Transverse colon (tissue), 4 donors: ENCODE measurements around the gene OR1I1. TPM values are rescaled to one million over a fixed set of nuclear protein-coding genes. Genes with fewer than 3 reads are reported as not detected.
A peak's percentile ranks its signal among the peaks of the same experiment; 100 is the strongest.

Experiments
- DNase-seq: peaks from one replicate; pipeline ENCODE4 v3.0.0-alpha.2; 2019
- H3K27ac ChIP-seq, 4 donors: fragments of 200-600 bp; sonication (generic); 2 replicates each; pipeline ENCODE4 v1.5.1; 2016 to 2018; ENCODE audit warnings: inconsistent platforms in 4 of 4
- H3K27me3 ChIP-seq: fragments of 200-600 bp; sonication (generic); 2 replicates; pipeline ENCODE4 v1.5.1; 2017; ENCODE audit warnings: inconsistent platforms
- H3K36me3 ChIP-seq, 4 donors: fragments of 200-600 bp; sonication (generic); 2 replicates each; pipeline ENCODE4 v1.5.1; 2017 to 2019; ENCODE audit warnings: inconsistent platforms in 4 of 4
- H3K4me1 ChIP-seq, 4 donors: fragments of 200-600 bp; sonication (generic); 2 replicates each; pipeline ENCODE4 v1.5.1; 2017 to 2020; ENCODE audit warnings: inconsistent platforms in 4 of 4
- H3K4me3 ChIP-seq, 4 donors: fragments of 200-600 bp; sonication (generic); 1 replicate in 1 of 4; 2 replicates in 3 of 4; pipeline versions ENCODE4 v1.5.1 to v1.6.1; 2017 to 2019; ENCODE audit warnings: inconsistent platforms in 4 of 4
- H3K9me3 ChIP-seq, 2 donors: fragments of 200-600 bp; sonication (generic); 2 replicates each; pipeline ENCODE4 v1.5.1; 2017 to 2019; ENCODE audit warnings: inconsistent platforms in 2 of 2
- EP300 ChIP-seq: sonication (generic); formaldehyde crosslinking; IDR thresholded peaks from one replicate; pipeline ENCODE4 v1.6.1; 2017; ENCODE audit warnings: antibody characterized with exemption, low read depth
- POLR2A ChIP-seq: fragments of 450-650 bp; IDR thresholded peaks from one replicate; pipeline ENCODE4 v1.6.1; 2016; ENCODE audit warnings: antibody characterized with exemption, mild to moderate bottlenecking, moderate library complexity
- POLR2AphosphoS5 ChIP-seq, 3 donors: sonication (generic); formaldehyde crosslinking; IDR thresholded peaks; one replicate each; pipeline ENCODE4 v1.6.1; 2016; ENCODE audit warnings: antibody characterized with exemption in 3 of 3
- WGBS, 2 donors: methylation state at CpG; one replicate each; pipeline ENCODE4 v1.1.5; 2018; ENCODE audit warnings: low coverage in 1 of 2; 5-methylcytosine and 5-hydroxymethylcytosine counted together
- in situ Hi-C, 4 donors: fragments of 200-750 bp; cut with MboI; loops; one replicate each; pipeline versions ENCODE4 v1.15.0 to v1.15.1; 2017; ENCODE audit warnings: low sequenced_read_pairs in 3 of 4, low pct_ligation_motif_present in 1 of 4, low pct_unique_long_range_greater_than_20kb in 1 of 4
- intact Hi-C: fragments of 100-400 bp; cut with DNase I; formaldehyde crosslinking; loops from one replicate; pipeline ENCODE4 v1.15.1; 2023; ENCODE audit warnings: low total_unique reads
- total RNA-seq, 4 donors: library from RNA; depleted of rRNA; stranded (reverse); fragments of >200 nt; gene quantifications; one replicate each; pipeline ENCODE4 v1.1.0, GENCODE V29; 2016
- TF ChIP-seq, protein P1 (sequence below), 5 experiments: fragments of 200-600 bp in 3 of 5; fragments of 450-650 bp in 2 of 5; sonication (generic) in 3 of 5; IDR thresholded peaks; 1 replicate in 2 of 5; 2 replicates in 3 of 5; pipeline ENCODE4 v1.5.1; 2016 to 2017; ENCODE audit warnings: antibody characterized with exemption in 5 of 5, inconsistent platforms in 3 of 5, mild to moderate bottlenecking in 2 of 5, moderate library complexity in 1 of 5

The OR1I1 gene
- total RNA-seq, 4 donors from 2014 or later, result not detected

- Histone ChIP-seq H3K36me3 (no peaks in the 10 kb centered on the region), H3K4me1 (peaks cover 0 to 23% (median 0%) of the 10 kb centered on the region in 4 donors), H3K27ac (peak within 1 kb of the TSS; percentile 88 to 98 (median 93)), H3K9me3 (peaks cover 0 to 8% of the 10 kb centered on the region in 2 donors), H3K4me3 (peak within 1 kb of the TSS; percentile 59 to 82 (median 78)), H3K27me3 (peaks cover 30% of the 10 kb centered on the region)
- in situ Hi-C loops (no loop called here), intact Hi-C loops (no loop called here)
- TF ChIP-seq POLR2A (no peak), POLR2AphosphoS5 (IDR thresholded peaks at IDR 0.05) (peak in 2 of 3 donors; percentile 13 to 32), EP300 (no peak)
- WGBS, 2 donors, result 3% methylated on average over 66 of the region's 78 CpGs; no CpG with 5 or more reads in 1 of the 2 donors
- DNase-seq, result no peak
Observed at GRCh38 chr19:15107061-15108010, 25.3 kb downstream of the OR1I1 start, which contains the start of gene SYDE1. SYDE1 (plus strand) TSS chr19:15107401; CDS start chr19:15107434, 33 bp downstream.

DNA sequence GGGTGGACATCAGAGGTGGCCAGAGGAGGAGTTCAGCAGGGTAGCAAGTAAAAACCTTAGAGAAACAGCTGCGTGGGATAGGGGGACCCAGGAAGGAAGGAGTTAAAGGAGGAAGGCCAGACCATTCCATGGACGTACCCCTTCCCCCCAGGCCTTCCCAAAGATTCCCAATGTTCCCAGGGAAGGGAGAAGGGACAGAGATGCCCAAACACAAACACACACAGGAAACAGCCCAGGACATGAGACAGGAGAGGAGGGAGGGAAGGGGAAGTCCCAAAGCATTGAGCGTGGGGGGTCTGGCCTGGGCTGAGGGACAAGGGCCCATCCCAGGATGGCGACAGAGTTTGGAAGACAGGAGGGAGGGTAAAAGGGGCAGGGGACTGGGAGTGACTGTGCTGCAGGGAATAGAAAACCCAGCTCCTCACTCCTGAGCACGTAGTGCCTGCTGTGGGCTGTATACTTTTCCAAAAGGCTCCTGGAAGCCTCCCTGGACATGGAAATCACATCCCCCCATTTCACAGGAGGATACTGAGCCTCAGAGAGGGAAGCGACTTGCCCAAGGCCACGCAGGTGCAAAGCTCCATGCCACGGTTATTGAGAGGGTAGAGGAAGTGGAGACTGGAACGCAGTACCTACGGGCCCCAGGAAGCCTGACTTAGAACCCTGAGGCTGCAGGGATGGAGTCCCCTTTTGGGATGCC lies 26.3 kb downstream of the OR1I1 start:
- peaks cover 0 to 4% of the 10 kb centered on the region in 2 donors for H3K9me3 ChIP-seq
- H3K36me3 ChIP-seq, result no peaks in the 10 kb centered on the region
- H3K27ac ChIP-seq, result peak overlapping the region; percentile 88 to 98 (median 93)
- intact Hi-C loops, result no loop called here
- peaks cover 30% of the 10 kb centered on the region for H3K27me3 ChIP-seq
- TF ChIP-seq POLR2A, result no peak
- no peak for TF ChIP-seq POLR2AphosphoS5 (IDR thresholded peaks at IDR 0.05)
- H3K4me3 ChIP-seq, result peak overlapping the region; percentile 59 to 82 (median 78)
- DNase-seq, result no peak
- peaks cover 0 to 23% (median 0%) of the 10 kb centered on the region in 4 donors for H3K4me1 ChIP-seq
- 7 to 27% methylated on average over 3 to 10 of the region's 10 CpGs for whole genome bisulfite sequencing, 2 donors
- in situ Hi-C loops, result no loop called here

DNA sequence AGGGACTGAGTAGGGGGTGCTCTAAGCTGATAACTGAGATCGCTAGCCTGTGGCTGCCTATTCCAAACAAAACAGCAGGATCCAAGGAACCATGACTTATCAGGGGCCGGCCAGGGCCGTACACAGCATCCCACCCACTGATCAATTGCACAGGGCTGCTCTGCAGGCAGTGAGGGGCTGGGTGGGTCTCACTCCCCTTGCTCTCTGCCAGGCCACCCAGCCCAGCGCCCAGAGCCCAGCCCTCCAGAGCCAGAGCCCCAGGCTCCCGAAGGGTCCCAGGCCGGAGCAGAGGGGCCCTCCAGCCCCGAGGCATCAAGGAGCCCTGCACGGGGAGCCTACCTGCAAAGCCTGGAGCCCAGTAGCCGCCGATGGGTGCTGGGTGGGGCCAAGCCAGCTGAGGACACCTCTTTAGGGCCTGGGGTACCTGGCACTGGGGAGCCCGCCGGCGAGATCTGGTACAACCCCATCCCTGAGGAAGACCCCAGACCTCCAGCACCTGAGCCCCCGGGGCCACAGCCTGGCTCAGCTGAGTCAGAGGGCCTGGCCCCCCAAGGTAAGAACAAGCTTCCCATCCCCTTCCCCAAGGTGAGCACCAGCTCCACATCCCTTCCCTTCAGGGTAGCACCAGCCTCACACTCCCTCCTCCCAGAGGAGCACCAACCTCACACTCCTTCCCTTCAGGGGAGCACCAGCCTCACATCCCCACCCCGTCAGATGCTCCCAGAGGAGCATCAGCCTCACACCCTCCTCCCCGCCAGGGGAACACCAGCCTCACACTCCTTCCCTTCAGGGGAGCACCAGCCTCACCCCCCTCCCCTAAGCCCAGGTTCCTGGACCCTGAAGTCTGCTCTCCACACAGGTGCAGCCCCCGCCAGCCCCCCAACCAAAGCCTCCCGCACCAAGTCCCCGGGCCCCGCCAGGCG lies 27.1 kb downstream of the OR1I1 start:
- Histone ChIP-seq H3K36me3 (no peaks in the 10 kb centered on the region), H3K27me3 (peaks cover 30% of the 10 kb centered on the region), H3K27ac (peak overlapping the region; percentile 88 to 98 (median 93)), H3K4me3 (no peak overlapping the region), H3K4me1 (peaks cover 0 to 23% (median 0%) of the 10 kb centered on the region in 4 donors), H3K9me3 (peaks cover 0 to 4% of the 10 kb centered on the region in 2 donors)
- no peak for TF ChIP-seq POLR2AphosphoS5 (IDR thresholded peaks at IDR 0.05)
- TF ChIP-seq EP300, result no peak
- TF ChIP-seq POLR2A, result no peak
- TF ChIP-seq, protein P1, sequence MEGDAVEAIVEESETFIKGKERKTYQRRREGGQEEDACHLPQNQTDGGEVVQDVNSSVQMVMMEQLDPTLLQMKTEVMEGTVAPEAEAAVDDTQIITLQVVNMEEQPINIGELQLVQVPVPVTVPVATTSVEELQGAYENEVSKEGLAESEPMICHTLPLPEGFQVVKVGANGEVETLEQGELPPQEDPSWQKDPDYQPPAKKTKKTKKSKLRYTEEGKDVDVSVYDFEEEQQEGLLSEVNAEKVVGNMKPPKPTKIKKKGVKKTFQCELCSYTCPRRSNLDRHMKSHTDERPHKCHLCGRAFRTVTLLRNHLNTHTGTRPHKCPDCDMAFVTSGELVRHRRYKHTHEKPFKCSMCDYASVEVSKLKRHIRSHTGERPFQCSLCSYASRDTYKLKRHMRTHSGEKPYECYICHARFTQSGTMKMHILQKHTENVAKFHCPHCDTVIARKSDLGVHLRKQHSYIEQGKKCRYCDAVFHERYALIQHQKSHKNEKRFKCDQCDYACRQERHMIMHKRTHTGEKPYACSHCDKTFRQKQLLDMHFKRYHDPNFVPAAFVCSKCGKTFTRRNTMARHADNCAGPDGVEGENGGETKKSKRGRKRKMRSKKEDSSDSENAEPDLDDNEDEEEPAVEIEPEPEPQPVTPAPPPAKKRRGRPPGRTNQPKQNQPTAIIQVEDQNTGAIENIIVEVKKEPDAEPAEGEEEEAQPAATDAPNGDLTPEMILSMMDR (IDR thresholded peaks at IDR 0.05), result no peak
- intact Hi-C loops (no loop called here), in situ Hi-C loops (no loop called here)
- DNase-seq, result no peak
- WGBS, 2 donors, result 81% methylated on average over 15 of the region's 21 CpGs; no CpG with 5 or more reads in 1 of the 2 donors

- in situ Hi-C loops, result no loop called here
Observed at GRCh38 chr19:15109768-15110417, 27.9 kb downstream of the OR1I1 start.

More at GRCh38 chr19:15109768-15110417, 27.9 kb downstream of the OR1I1 start:
- H3K36me3 ChIP-seq, result no peaks in the 10 kb centered on the region
- H3K4me3 ChIP-seq, result no peak overlapping the region
- 92% methylated on average over 19 of the region's 49 CpGs; no CpG with 5 or more reads in 1 of the 2 donors for WGBS, 2 donors
- no peak overlapping the region for H3K27ac ChIP-seq
- intact Hi-C loops, result loop anchor here (5.0 kb wide), 1 partner anchor 868 kb away; no protein-coding TSS in a partner anchor
- peaks cover 0 to 23% (median 0%) of the 10 kb centered on the region in 4 donors for H3K4me1 ChIP-seq
- no peak for DNase-seq
- H3K27me3 ChIP-seq, result peaks cover 30% of the 10 kb centered on the region
- no peaks in the 10 kb centered on the region for H3K9me3 ChIP-seq
- TF ChIP-seq POLR2A, result no peak
- no peak for TF ChIP-seq POLR2AphosphoS5 (IDR thresholded peaks at IDR 0.05)
- TF ChIP-seq EP300, result no peak
- TF ChIP-seq, protein P1 (IDR thresholded peaks at IDR 0.05), result no peak
